ENCODE results near the gene HFM1.
"Not testable (repeated sequence)": the region's sequence is repeated elsewhere in the genome, so short reads cannot be mapped to it uniquely, and the experiment has no call there.

Gene HFM1

GRCh38 chr1:91286259-91286961, 118.2 kb downstream of the HFM1 start:
- H3K27me3 Mint-ChIP-seq = peaks cover 28% of the 10 kb centered on the region
- ATAC-seq (replicated peaks; ENCODE audit: extremely low read depth, poor library complexity, severe bottlenecking); H3K4me3 Mint-ChIP-seq; H3K27ac Mint-ChIP-seq (ENCODE audit: low read depth); DNase-seq (ENCODE audit: low spot score in 2 of 2); H3K9me3 Mint-ChIP-seq; H3K4me1 Mint-ChIP-seq; H3K36me3 Mint-ChIP-seq (ENCODE audit: insufficient read depth): not testable (repeated sequence)

- no peak overlapping the region for H3K4me3 Mint-ChIP-seq
- no peaks in the 10 kb centered on the region for H3K36me3 Mint-ChIP-seq (ENCODE audit: insufficient read depth)
- H3K4me1 Mint-ChIP-seq = no peaks in the 10 kb centered on the region
- no peak for ATAC-seq (replicated peaks; ENCODE audit: extremely low read depth, poor library complexity, severe bottlenecking)
- H3K27me3 Mint-ChIP-seq = peaks cover 8% of the 10 kb centered on the region
- H3K27ac Mint-ChIP-seq (ENCODE audit: low read depth) = no peak overlapping the region
- H3K9me3 Mint-ChIP-seq = no peaks in the 10 kb centered on the region
- no peak for DNase-seq (ENCODE audit: low spot score in 2 of 2)
Observed at GRCh38 chr1:91283421-91283726, 121.3 kb downstream of the HFM1 start.

GRCh38 chr1:91282695-91283420, 121.8 kb downstream of the HFM1 start:
- Mint-ChIP-seq H3K9me3 (no peaks in the 10 kb centered on the region), H3K36me3 (ENCODE audit: insufficient read depth) (no peaks in the 10 kb centered on the region), H3K4me3 (no peak overlapping the region), H3K27me3 (peaks cover 8% of the 10 kb centered on the region), H3K27ac (ENCODE audit: low read depth) (no peak overlapping the region), H3K4me1 (no peaks in the 10 kb centered on the region)
- no peak for DNase-seq (ENCODE audit: low spot score in 2 of 2)
- no peak for ATAC-seq (replicated peaks; ENCODE audit: extremely low read depth, poor library complexity, severe bottlenecking)

GRCh38 chr1:91281782-91282181, 122.9 kb downstream of the HFM1 start:
- H3K4me1 Mint-ChIP-seq = no peaks in the 10 kb centered on the region
- H3K27ac Mint-ChIP-seq (ENCODE audit: low read depth) = no peak overlapping the region
- H3K36me3 Mint-ChIP-seq (ENCODE audit: insufficient read depth) = no peaks in the 10 kb centered on the region
- DNase-seq (ENCODE audit: low spot score in 2 of 2) = no peak
- no peak overlapping the region for H3K4me3 Mint-ChIP-seq
- no peaks in the 10 kb centered on the region for H3K9me3 Mint-ChIP-seq
- H3K27me3 Mint-ChIP-seq = peaks cover 6% of the 10 kb centered on the region
- no peak for ATAC-seq (replicated peaks; ENCODE audit: extremely low read depth, poor library complexity, severe bottlenecking)

- H3K27me3 Mint-ChIP-seq = no peaks in the 10 kb centered on the region
- H3K36me3 Mint-ChIP-seq (ENCODE audit: insufficient read depth) = no peaks in the 10 kb centered on the region
- ATAC-seq (replicated peaks; ENCODE audit: extremely low read depth, poor library complexity, severe bottlenecking) (no peak), DNase-seq (ENCODE audit: low spot score in 2 of 2) (no peak)
- no peaks in the 10 kb centered on the region for H3K4me1 Mint-ChIP-seq
- H3K27ac Mint-ChIP-seq (ENCODE audit: low read depth) = no peak overlapping the region
- H3K9me3 Mint-ChIP-seq = no peaks in the 10 kb centered on the region
- no peak overlapping the region for H3K4me3 Mint-ChIP-seq
Observed at GRCh38 chr1:91278754-91279153, 125.9 kb downstream of the HFM1 start.

GRCh38 chr1:91273875-91274274, 130.8 kb downstream of the HFM1 start:
- Mint-ChIP-seq H3K36me3 (ENCODE audit: insufficient read depth) (no peaks in the 10 kb centered on the region), H3K27ac (ENCODE audit: low read depth) (no peak overlapping the region), H3K4me3 (no peak overlapping the region), H3K9me3 (no peaks in the 10 kb centered on the region), H3K27me3 (no peaks in the 10 kb centered on the region), H3K4me1 (no peaks in the 10 kb centered on the region)
- DNase-seq (ENCODE audit: low spot score in 2 of 2) = no peak
- ATAC-seq (replicated peaks; ENCODE audit: extremely low read depth, poor library complexity, severe bottlenecking) = no peak

GRCh38 chr1:91261655-91262054, 143.0 kb downstream of the HFM1 start:
- ATAC-seq (replicated peaks; ENCODE audit: extremely low read depth, poor library complexity, severe bottlenecking) = no peak

GRCh38 chr1:91245435-91245834, 159.2 kb downstream of the HFM1 start:
- H3K4me1 Mint-ChIP-seq = no peaks in the 10 kb centered on the region
- ATAC-seq (replicated peaks; ENCODE audit: extremely low read depth, poor library complexity, severe bottlenecking) = no peak
- H3K4me3 Mint-ChIP-seq = no peak overlapping the region
- DNase-seq (ENCODE audit: low spot score in 2 of 2) = no peak
- no peak overlapping the region for H3K27ac Mint-ChIP-seq (ENCODE audit: low read depth)
- peaks cover 2% of the 10 kb centered on the region for H3K36me3 Mint-ChIP-seq (ENCODE audit: insufficient read depth)
- H3K9me3 Mint-ChIP-seq = no peaks in the 10 kb centered on the region
- H3K27me3 Mint-ChIP-seq = peaks cover 30% of the 10 kb centered on the region

More at GRCh38 chr1:91261655-91262054, 143.0 kb downstream of the HFM1 start:
- H3K9me3 Mint-ChIP-seq = no peaks in the 10 kb centered on the region
- H3K4me1 Mint-ChIP-seq = no peaks in the 10 kb centered on the region
- H3K36me3 Mint-ChIP-seq (ENCODE audit: insufficient read depth) = no peaks in the 10 kb centered on the region
- DNase-seq (ENCODE audit: low spot score in 2 of 2) = no peak
- no peak overlapping the region for H3K4me3 Mint-ChIP-seq
- peaks cover 21% of the 10 kb centered on the region for H3K27me3 Mint-ChIP-seq
- H3K27ac Mint-ChIP-seq (ENCODE audit: low read depth) = no peak overlapping the region

GRCh38 chr1:91244737-91245136, 159.9 kb downstream of the HFM1 start:
- H3K27ac Mint-ChIP-seq (ENCODE audit: low read depth) = no peak overlapping the region
- no peak overlapping the region for H3K4me3 Mint-ChIP-seq
- peaks cover 24% of the 10 kb centered on the region for H3K27me3 Mint-ChIP-seq
- DNase-seq (ENCODE audit: low spot score in 2 of 2) = no peak
- no peak for ATAC-seq (replicated peaks; ENCODE audit: extremely low read depth, poor library complexity, severe bottlenecking)
- no peaks in the 10 kb centered on the region for H3K4me1 Mint-ChIP-seq
- no peaks in the 10 kb centered on the region for H3K9me3 Mint-ChIP-seq
- H3K36me3 Mint-ChIP-seq (ENCODE audit: insufficient read depth) = peaks cover 2% of the 10 kb centered on the region

GRCh38 chr1:91243171-91243570, 161.5 kb downstream of the HFM1 start:
- peaks cover 18% of the 10 kb centered on the region for H3K27me3 Mint-ChIP-seq
- H3K27ac Mint-ChIP-seq (ENCODE audit: low read depth) = no peak overlapping the region
- DNase-seq (ENCODE audit: low spot score in 2 of 2) = no peak
- H3K4me3 Mint-ChIP-seq = no peak overlapping the region
- H3K36me3 Mint-ChIP-seq (ENCODE audit: insufficient read depth) = peaks cover 2% of the 10 kb centered on the region
- no peaks in the 10 kb centered on the region for H3K4me1 Mint-ChIP-seq
- ATAC-seq (replicated peaks; ENCODE audit: extremely low read depth, poor library complexity, severe bottlenecking) = no peak
- no peaks in the 10 kb centered on the region for H3K9me3 Mint-ChIP-seq

- Mint-ChIP-seq H3K36me3 (ENCODE audit: insufficient read depth) (no peaks in the 10 kb centered on the region), H3K27ac (ENCODE audit: low read depth) (no peak overlapping the region), H3K9me3 (no peaks in the 10 kb centered on the region), H3K4me3 (no peak overlapping the region), H3K27me3 (peaks cover 52% of the 10 kb centered on the region), H3K4me1 (no peaks in the 10 kb centered on the region)
- ATAC-seq (replicated peaks; ENCODE audit: extremely low read depth, poor library complexity, severe bottlenecking) = no peak
- no peak for DNase-seq (ENCODE audit: low spot score in 2 of 2)
Observed at GRCh38 chr1:91234181-91234580, 170.5 kb downstream of the HFM1 start.

- no peak overlapping the region for H3K27ac Mint-ChIP-seq (ENCODE audit: low read depth)
- peaks cover 16% of the 10 kb centered on the region for H3K27me3 Mint-ChIP-seq
- H3K36me3 Mint-ChIP-seq (ENCODE audit: insufficient read depth) = peaks cover 1% of the 10 kb centered on the region
- no peaks in the 10 kb centered on the region for H3K4me1 Mint-ChIP-seq
- DNase-seq (ENCODE audit: low spot score in 2 of 2) = no peak
- H3K9me3 Mint-ChIP-seq = no peaks in the 10 kb centered on the region
- no peak for ATAC-seq (replicated peaks; ENCODE audit: extremely low read depth, poor library complexity, severe bottlenecking)
- no peak overlapping the region for H3K4me3 Mint-ChIP-seq
Observed at GRCh38 chr1:91226741-91227140, 177.9 kb downstream of the HFM1 start.

- H3K4me3 Mint-ChIP-seq = no peak overlapping the region
- H3K36me3 Mint-ChIP-seq (ENCODE audit: insufficient read depth) = peaks cover 1% of the 10 kb centered on the region
Observed at GRCh38 chr1:91224878-91225277, 179.8 kb downstream of the HFM1 start.

More at GRCh38 chr1:91224878-91225277, 179.8 kb downstream of the HFM1 start:
- ATAC-seq (replicated peaks; ENCODE audit: extremely low read depth, poor library complexity, severe bottlenecking) = no peak
- Mint-ChIP-seq H3K27ac (ENCODE audit: low read depth) (no peak overlapping the region), H3K9me3 (no peaks in the 10 kb centered on the region), H3K27me3 (peaks cover 16% of the 10 kb centered on the region), H3K4me1 (no peaks in the 10 kb centered on the region)
- DNase-seq (ENCODE audit: low spot score in 2 of 2) = no peak

Data from central memory CD8-positive, alpha-beta T cell (primary cell).